KOPT-K1 (cell line): ENCODE data around the gene NFX1.

Experiments
- H3K27ac ChIP-seq: fragments of 200-600 bp; sonication (generic); 2 replicates; pipeline ENCODE4 v1.5.1; 2016; ENCODE audit warnings: antibody characterized with exemption, mild to moderate bottlenecking, low read depth, low read length; ENCODE audit not compliant: poor library complexity, severe bottlenecking
- H3K36me3 ChIP-seq: fragments of 200-600 bp; sonication (generic); 2 replicates; pipeline ENCODE4 v1.5.1; 2017; ENCODE audit warnings: antibody characterized with exemption, mild to moderate bottlenecking, low read length, moderate library complexity; ENCODE audit not compliant: insufficient read depth
- H3K9me3 ChIP-seq: fragments of 200-600 bp; sonication (generic); 2 replicates; pipeline ENCODE4 v1.5.1; 2017; ENCODE audit warnings: antibody characterized with exemption, low read length, mild to moderate bottlenecking; ENCODE audit not compliant: insufficient read depth, poor library complexity, severe bottlenecking

The NFX1 gene

DNA sequence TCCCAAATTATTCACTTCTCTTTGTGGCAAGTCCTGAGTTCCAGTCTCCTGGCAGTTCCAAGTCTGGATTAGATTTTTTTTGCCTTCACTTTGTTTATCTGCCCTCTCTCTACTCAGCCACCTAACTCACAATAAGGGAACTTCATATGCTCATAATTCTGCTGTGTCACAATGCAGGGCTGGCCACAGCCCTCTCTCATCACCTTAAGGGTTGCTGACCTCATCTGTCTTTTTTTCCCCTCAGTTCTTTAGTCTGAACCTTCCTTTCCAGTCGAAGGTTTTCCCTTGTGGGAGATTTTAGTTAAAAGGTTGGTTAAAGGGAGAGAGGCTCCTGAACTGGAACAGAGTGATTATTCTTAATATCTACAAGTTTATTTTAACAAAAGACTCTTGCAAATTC lies 29.9 kb upstream of the NFX1 start:
- Histone ChIP-seq H3K27ac (no peak overlapping the region), H3K36me3 (peaks cover 69% of the 10 kb centered on the region), H3K9me3 (no peaks in the 10 kb centered on the region)

DNA sequence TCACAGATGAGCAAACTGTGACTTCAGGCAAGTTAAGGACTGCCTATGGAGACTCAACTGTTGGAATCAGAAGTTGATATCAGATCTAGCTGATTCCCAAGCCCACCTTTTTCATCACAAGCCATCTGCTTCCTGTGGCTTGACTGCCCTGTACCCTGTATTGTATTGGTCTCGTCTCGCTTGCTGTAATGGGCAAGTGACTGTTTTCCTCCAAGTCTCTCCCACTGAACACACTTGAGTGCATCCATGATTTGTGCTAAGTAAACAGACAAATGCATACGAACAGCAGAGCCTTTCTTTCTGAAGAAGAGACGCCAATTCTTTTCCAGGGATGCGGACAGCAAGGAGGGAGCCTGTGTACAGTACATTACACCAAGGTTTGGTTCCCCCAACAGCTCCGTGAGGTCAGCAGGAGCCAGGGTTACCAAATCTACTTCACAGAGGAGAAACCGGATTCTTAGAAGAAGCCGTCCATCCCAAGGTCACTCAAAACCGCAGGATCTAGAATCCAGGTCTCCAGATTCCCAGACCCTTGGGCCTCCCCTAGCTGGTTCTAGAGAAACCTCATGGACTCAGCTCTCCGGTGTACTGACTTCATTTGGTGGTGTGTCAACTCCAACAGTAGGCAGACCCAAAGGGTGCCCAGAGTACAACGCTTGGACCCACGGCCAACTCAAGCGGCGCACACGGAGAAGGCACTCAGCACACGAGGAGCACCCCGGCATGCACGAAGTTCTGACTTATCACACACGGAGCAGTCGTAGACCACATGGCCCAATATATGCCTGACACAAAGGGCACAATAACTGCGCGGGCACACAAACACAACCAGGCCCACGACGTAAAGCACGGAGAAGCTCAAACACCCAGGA lies 26.9 kb upstream of the NFX1 start:
- Histone ChIP-seq H3K36me3 (peaks cover 61% of the 10 kb centered on the region), H3K27ac (peak overlapping the region; percentile 82), H3K9me3 (no peaks in the 10 kb centered on the region)

DNA sequence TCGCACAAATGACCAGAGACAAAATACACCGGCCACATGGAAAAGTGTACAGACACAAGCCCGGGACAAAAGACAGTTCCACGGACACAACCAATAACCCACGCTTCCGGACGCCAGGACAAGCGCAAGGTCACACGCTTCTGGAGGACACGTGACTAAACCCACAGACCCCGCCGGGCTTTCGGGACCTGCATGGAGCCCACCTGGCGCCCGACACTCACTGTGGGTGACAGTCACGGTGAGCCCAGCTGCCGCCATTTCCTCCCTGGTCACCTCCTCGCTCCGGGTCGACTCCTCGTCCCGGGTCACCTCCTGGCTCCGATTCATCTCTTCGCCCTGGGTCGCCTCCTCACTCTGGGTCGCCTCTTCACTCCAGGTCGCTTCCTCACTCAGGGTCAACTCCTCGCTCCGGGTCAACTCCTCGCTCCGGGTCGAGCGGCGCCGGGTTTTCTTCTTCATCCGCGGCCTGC lies 26.3 kb upstream of the NFX1 start:
- H3K36me3 ChIP-seq = peaks cover 59% of the 10 kb centered on the region
- H3K9me3 ChIP-seq = no peaks in the 10 kb centered on the region
- H3K27ac ChIP-seq = peak overlapping the region; percentile 82

DNA sequence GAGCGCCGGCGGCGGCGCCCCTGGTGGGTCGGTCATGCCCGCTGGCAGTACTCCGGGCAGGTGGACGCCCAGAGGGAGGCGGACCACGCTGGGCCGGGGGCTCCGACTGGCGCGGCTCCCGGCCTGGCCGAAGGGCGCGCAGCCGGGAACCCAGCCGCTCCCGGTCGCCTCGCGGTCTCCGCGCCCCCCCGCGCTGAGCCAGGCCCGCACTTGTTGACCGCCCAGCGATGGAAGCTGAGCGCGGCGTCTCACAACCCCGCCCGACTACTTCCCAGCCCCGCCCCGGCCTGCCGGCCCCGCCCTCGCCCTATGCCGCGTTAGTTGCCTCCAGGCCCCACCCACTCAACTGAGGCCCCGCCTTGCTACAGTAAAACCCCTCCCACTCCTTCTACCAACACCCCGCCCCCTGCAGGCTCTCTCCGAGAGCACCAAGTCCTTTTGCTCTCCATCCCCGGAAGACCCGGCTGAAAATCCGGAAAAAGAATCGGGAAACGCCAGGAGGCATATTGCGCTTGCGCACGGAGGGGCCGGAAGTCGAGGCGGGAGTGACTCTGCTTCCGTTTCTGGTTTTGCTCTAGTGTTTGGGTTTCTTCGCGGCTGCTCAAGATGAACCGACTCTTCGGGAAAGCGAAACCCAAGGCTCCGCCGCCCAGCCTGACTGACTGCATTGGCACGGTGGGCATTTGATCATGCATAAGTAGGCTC lies 25.7 kb upstream of the NFX1 start, which contains the start of the genes BAG1 and CHMP5:
BAG1 (minus strand) TSS at position 236 of the 705 bp plus-strand sequence.
CHMP5 (plus strand) TSS at position 577 of the 705 bp plus-strand sequence; CDS start at position 607, 30 bp downstream.
- peak within 1 kb of the TSS; percentile 82 for H3K27ac ChIP-seq
- H3K36me3 ChIP-seq = peaks cover 56% of the 10 kb centered on the region
- H3K9me3 ChIP-seq = no peaks in the 10 kb centered on the region

DNA sequence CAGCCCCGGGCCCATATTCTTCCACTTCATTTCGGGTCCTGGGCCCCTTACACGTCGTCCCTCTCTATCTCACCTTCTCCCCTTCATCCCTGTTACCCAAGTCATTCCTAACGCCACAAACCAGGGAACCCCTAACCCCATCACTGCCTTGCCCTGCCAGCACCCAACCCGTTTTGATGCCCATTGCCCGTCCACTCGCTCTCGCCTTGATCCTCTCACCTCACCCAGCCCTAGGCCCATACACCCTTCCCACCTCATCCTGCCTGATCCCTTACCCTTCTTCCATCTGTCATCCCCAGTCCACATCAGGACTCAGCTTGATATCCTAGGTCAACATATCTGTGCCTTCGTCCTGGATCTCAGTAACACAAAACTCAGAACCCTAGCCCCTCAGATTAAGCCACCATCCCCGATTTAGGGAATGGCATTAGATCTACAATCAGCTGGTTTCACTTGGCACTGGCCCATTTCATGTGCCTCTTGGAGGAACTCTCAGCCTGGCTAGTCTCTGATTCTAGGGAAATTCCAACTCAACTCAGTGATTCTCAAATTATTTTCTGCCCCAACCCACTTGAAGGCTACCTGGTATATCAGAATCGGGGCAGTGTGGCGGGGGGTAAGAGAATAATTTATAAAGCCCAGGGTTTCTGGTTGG lies 25.0 kb upstream of the NFX1 start:
- Histone ChIP-seq H3K36me3 (peaks cover 56% of the 10 kb centered on the region), H3K9me3 (no peaks in the 10 kb centered on the region), H3K27ac (peak overlapping the region; percentile 82)

DNA sequence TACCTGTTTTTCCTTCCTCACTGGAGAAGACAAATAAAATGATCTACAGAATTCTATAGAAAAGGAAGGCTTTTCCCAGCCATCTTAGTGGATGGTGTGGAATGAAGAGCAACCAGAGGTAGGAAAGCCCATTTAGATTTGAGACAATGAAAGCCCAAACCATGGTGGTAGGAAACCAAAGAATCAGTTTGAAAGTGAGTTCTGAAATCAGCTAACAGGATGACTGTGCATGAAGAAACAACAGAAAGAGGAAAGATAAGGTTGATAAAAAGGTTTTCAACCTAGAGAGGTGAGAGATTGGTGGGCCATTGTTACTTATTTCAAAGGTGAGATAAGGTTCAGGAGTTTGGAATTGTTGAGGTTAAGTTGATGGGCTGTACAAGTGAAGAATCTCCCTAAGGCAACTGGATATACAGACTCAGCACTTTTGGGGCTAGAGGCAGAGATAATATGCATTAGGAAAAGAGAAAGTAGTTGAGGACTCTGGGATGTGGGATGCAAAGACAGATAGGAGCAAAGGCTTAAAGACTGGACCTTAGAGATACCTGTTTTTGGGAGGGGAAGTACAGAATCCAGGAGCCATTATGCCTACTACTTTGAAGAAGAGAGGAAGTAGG lies 23.1 kb upstream of the NFX1 start:
- Histone ChIP-seq H3K9me3 (no peaks in the 10 kb centered on the region), H3K27ac (no peak overlapping the region), H3K36me3 (peaks cover 55% of the 10 kb centered on the region)

DNA sequence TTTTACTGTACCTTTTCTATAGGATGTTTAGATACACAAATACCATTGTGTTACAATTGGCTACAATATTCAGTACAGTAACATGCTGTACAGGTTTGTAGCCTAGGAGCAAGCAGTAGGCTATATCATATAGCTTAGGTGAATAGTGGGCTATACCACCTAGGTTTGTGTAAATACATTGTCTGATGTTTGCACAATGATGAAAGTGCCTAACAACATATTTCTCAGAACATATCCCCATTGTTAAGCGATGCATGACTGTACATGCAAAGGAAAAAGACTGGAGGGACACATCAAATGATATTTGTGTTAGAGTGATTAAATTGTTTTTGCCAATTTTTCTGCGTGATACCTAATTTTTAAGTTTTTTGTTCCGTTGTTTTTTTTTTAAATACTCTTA lies 20.2 kb upstream of the NFX1 start:
- Histone ChIP-seq H3K36me3 (peaks cover 77% of the 10 kb centered on the region), H3K27ac (no peak overlapping the region), H3K9me3 (no peaks in the 10 kb centered on the region)

DNA sequence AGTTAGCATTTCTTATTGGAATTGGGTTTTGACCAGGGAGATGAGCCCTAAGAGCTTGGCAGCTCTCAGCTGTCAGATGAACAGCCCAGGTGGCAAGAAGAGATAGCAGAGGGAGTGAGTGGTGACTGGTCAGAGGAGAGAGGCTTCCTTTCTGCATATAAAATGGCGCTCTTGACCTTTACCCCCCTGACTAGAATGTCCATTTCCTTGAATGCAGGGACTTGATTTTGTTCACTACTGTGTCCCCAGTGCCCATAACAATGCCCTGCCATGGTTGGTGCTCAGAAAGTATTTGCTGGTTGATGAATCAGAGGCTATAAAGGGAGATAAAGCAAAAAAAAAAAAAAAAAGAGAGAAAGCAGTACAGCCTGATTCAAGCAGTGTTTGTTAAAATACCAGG lies 18.3 kb upstream of the NFX1 start:
- Histone ChIP-seq H3K9me3 (no peaks in the 10 kb centered on the region), H3K36me3 (peaks cover 88% of the 10 kb centered on the region), H3K27ac (no peak overlapping the region)

DNA sequence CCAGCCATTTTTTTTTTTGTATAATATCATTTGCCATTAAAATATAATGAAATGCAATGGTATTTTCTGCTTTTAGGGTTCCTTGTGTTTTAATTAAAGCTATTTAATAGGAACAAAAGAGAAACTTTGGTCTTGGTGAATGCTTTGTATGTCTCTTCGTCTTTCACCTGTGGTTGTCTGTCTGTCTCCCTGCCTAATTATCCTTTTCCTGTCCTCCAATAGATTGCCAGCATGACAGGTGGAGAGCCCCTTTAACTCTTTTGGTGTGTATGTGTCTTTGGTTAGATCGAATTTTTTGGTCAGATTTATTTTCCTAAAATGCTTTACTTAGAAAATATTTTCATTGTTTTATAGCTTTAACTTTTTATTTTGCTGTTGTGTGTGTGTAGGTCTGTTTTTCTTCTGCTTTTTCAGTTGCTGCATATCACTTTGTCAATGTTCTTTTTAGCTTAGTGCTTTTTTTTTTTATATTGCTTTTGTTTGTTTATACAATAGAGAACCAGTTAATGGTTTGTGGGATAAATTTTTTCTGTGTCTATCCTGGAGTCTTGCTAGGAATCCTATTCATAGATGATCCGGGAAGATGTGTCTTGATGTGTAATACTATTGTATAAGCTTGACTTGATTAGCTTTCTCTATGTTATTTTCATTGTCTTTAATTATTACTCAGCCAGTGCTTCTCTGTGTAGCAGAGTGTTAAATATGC lies 16.9 kb upstream of the NFX1 start:
- H3K9me3 ChIP-seq = no peaks in the 10 kb centered on the region
- peaks cover 88% of the 10 kb centered on the region for H3K36me3 ChIP-seq
- H3K27ac ChIP-seq = no peak overlapping the region

DNA sequence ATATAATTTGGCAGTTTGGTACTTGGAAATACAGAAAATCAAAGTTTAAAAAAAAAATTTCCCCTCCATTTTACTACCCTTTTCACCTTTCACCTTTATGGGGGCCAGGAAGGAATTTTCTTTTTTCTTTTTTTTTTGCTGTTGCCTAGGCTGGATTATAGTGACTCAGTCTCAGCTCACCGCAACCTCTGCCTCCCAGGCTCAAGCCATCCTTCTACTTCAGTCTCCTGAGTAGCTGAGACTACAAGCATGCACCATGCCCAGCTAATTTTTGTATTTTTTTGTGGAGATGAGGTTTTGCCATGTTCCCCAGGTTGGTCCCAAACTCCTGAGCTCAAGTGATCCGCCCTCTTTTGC lies 16.4 kb upstream of the NFX1 start:
- peaks cover 91% of the 10 kb centered on the region for H3K36me3 ChIP-seq
- H3K9me3 ChIP-seq = no peaks in the 10 kb centered on the region
- H3K27ac ChIP-seq = no peak overlapping the region

DNA sequence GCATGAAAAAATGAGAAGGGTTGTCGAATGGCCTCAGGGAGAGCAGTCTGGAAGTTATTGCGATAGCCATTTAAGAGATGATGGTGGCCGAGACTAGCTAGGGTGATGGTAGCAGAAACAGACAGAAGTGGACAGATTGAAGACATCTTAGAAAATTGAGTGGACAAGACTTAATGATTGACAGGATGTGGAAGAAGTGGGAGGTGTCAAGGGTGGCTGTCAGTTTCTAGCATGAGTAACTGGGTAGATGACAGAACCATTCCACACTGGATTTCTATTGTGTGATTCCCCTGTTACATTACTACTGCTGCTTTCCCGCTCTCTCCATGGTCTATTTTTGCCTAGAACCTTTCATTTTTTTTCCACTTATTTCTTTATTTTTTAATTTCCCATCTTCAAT lies 12.8 kb upstream of the NFX1 start:
- peaks cover 92% of the 10 kb centered on the region for H3K36me3 ChIP-seq
- H3K9me3 ChIP-seq = no peaks in the 10 kb centered on the region
- H3K27ac ChIP-seq = no peak overlapping the region

DNA sequence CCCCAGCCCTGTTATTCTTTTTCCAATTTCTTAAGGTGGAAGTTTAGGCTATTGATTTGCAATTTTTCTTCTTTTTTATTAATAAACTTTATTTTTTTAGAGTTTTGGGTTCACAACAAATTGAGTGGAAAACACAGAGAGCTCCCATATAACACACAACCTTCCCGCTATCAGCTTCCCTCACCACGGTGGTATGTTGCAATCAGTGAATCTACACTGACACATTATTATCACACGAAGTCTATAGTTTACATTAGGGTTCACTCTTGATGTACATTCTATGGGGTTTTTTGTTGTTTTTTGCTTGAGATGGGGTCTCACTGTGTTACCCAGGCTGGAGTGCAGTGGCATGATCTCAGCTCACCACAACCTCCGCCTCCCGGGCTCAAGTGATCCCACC lies 4.8 kb upstream of the NFX1 start:
- Histone ChIP-seq H3K9me3 (no peaks in the 10 kb centered on the region), H3K36me3 (peaks cover 24% of the 10 kb centered on the region), H3K27ac (no peak overlapping the region)

DNA sequence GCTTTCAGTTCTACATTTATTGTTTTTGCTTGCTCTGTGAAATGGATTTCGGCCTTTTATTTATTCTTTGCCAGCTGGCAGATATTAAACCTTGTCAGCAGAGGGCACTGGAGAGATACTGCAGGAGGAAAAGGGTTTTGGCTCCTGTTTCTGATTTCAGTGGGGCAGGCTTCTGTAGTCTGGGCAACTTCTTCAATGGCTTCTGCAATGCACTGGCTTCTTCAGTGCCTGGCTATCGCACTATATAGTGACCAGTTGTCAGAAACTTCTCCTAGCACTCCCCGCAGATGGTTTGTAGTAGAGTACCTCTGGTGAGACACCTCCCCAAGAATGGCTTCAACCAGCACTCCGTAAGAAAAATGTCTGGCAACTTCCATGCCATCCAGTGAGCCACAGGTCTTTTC lies 3.2 kb upstream of the NFX1 start:
- H3K9me3 ChIP-seq = no peaks in the 10 kb centered on the region
- H3K36me3 ChIP-seq = peaks cover 14% of the 10 kb centered on the region
- H3K27ac ChIP-seq = no peak overlapping the region

DNA sequence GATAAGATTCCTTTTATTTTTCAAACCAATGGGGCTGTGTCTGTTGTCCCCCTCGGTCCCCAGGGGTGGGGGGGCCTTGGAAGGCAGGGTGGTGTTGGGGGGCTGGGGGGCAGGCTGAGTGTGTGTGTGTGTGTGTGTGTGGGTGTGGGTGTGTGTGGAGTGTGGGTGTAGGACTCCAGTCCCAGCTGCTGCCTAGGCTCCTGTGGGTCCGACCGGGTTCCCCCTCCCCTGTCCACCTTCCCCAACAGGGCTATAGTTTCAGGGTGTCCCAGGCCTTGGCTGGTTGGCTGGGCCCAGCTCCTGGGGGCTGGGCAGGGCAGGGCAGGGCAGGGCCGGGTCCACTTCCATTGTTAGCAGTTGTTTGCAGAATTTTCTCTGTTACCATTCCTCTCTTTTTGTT lies 2.1 kb upstream of the NFX1 start:
- Histone ChIP-seq H3K27ac (no peak overlapping the region), H3K36me3 (peaks cover 15% of the 10 kb centered on the region), H3K9me3 (no peaks in the 10 kb centered on the region)
